Activated T-cell treated with anti-CD3 and anti-CD28 coated beads, Interleukin-2, amount 50 U/mL, for 4 hours (primary cell): ENCODE data around the gene SCN8A. TPM values are rescaled to one million over a fixed set of nuclear protein-coding genes. Genes with fewer than 3 reads are reported as not detected.
"Not testable (repeated sequence)": the region's sequence is repeated elsewhere in the genome, so short reads cannot be mapped to it uniquely, and the experiment has no call there.

Experiments
- ATAC-seq, 2 donors: fragments of 200-7000 bp; cut with Tn5 transposase; one replicate each; pipeline ENCODE4 v1.10.0; 2021
- DNase-seq: peaks from one replicate; pipeline ENCODE4 v3.0.0-alpha.2; 2020
- H3K27me3 Mint-ChIP-seq: one replicate; pipeline ENCODE4 v1.8.0; 2021; ENCODE audit warnings: low read depth, mixed read lengths
- H3K36me3 Mint-ChIP-seq: one replicate; pipeline ENCODE4 v1.8.0; 2022; ENCODE audit warnings: mixed read lengths; ENCODE audit not compliant: insufficient read depth
- H3K4me1 Mint-ChIP-seq: one replicate; pipeline ENCODE4 v1.8.0; 2021; ENCODE audit warnings: low read depth, mixed read lengths
- H3K4me3 Mint-ChIP-seq: one replicate; pipeline ENCODE4 v1.8.0; 2021; ENCODE audit warnings: mild to moderate bottlenecking, moderate library complexity, mixed read lengths
- H3K9me3 Mint-ChIP-seq: one replicate; pipeline ENCODE4 v1.8.0; 2021; ENCODE audit warnings: mixed read lengths
- total RNA-seq, 3 donors: library from RNA; stranded (reverse); gene quantifications; one replicate each; pipeline ENCODE4 v1.2.1, GENCODE V29; 2021

The SCN8A gene
- total RNA-seq, 3 donors from 2014 or later, result 0.23 to 0.46 (median 0.45) TPM

DNA sequence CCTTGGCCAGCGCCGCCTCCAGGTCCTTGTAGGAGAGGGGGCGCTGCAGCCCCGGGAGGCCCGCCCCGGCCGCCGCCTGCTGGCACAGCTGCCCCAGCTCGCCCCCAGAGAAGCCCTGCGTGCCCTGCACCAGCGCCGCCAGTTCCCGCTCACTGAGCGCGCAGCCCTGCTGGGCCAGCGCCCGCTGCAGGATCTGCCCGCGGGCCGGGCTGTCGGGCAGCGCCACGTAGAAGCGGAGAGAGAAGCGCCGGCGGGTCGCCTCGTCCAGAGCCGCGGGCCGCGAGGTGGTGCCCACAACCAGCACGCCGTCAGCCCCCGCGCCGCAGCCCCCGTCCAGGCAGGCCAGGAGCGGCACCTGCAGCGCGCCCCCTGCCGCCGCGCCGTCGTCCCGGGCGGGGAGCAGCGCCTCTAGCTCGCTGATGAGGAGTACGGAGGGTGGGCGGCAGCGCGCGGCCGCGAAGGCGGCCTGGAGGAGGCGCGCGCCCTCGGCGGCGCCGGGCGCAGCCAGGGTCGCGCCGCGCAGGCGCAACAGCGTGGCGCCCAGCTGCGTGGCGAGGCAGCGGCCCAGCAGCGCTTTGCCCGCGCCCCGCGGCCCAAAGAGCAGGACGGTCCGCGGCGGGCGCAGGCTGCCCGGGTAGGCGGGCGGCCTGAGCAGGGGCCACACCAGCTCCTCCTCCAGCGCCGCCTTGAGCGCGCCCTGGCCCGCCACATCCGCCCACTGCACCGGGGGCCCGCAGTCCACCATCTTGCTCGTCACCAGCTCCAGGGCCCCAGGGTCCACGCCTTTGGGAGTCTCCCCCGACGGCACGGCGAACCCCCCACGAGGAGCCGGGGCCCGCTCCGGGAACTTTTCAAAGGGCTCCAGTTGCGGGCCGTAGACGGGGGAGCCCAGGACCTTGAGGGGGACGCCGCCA is 229.8 kb downstream of the SCN8A start:
- Mint-ChIP-seq H3K4me3 (peak overlapping the region; percentile 61), H3K9me3 (no peaks in the 10 kb centered on the region), H3K36me3 (no peaks in the 10 kb centered on the region), H3K27me3 (peaks cover 4% of the 10 kb centered on the region), H3K4me1 (peaks cover 12% of the 10 kb centered on the region)
- peak; percentile 80 for DNase-seq
- ATAC-seq, result peak; percentile 88

DNA sequence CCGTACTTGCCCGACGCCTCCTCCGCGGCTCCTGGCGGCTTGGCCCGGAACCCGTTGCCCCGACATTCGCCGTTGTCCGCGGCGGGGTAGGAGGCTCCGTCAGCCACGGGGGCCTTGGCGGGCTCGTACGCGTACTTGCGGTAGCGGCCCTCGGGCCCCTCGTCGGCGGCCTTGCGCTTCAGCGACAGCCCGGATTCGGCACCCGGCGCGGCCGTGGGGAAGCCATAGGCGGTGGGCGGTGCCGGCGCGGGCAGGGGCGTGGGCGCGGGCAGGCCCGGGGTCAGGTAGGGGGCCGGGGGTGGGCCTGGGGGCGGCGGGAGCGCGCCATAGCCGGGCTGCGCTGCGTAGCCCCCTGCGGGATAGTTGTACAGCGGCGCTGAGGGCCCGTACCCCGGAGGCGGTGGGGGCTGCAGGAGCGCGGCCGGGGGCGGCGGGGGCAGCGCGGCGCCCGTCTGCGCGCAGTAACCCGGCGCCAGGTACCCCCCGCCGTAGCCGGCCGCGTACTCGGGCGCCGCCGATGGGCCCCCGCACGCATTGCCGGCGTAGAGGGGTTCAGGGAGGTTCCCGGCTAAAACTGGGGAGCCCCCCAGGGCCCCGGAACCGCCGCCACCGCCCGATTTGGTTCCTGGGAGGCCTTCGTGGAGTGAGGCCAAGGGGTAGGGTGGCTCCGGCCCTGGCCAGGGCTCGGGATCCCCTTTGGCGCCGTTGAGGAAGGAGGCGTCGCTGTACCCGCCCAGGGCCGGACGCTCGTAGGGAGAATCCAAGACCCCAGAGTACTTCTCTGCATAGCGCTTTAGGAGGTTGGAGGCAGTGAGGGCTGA is 230.6 kb downstream of the SCN8A start:
- DNase-seq (peak; percentile 41), ATAC-seq (peak; percentile 16 to 27)
- H3K9me3 Mint-ChIP-seq, result no peaks in the 10 kb centered on the region
- H3K27me3 Mint-ChIP-seq, result peaks cover 4% of the 10 kb centered on the region
- peak overlapping the region; percentile 62 for H3K4me3 Mint-ChIP-seq
- H3K4me1 Mint-ChIP-seq, result peaks cover 12% of the 10 kb centered on the region
- no peaks in the 10 kb centered on the region for H3K36me3 Mint-ChIP-seq

DNA sequence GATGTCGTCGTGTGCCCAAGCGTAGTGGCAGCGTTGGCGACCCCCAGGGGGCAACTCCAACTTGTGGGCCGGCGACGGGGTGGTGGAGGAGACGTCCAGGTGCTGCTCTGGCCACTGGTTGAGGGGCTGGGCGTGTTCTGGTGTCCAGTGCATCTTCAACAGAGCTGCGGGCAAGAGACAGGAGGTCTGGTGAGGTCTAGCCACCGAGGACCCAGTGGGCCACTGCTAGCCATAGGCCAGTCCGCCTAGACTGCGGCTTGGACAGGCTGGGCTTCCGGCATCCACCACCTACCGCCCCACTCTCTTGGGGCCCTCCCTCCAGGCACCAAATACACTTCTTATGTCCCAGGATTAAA is 231.2 kb downstream of the SCN8A start:
- no peaks in the 10 kb centered on the region for H3K36me3 Mint-ChIP-seq
- no peak for DNase-seq
- peaks cover 4% of the 10 kb centered on the region for H3K27me3 Mint-ChIP-seq
- H3K4me1 Mint-ChIP-seq, result peaks cover 15% of the 10 kb centered on the region
- ATAC-seq, result no peak
- H3K4me3 Mint-ChIP-seq, result peak overlapping the region; percentile 62
- no peaks in the 10 kb centered on the region for H3K9me3 Mint-ChIP-seq

DNA sequence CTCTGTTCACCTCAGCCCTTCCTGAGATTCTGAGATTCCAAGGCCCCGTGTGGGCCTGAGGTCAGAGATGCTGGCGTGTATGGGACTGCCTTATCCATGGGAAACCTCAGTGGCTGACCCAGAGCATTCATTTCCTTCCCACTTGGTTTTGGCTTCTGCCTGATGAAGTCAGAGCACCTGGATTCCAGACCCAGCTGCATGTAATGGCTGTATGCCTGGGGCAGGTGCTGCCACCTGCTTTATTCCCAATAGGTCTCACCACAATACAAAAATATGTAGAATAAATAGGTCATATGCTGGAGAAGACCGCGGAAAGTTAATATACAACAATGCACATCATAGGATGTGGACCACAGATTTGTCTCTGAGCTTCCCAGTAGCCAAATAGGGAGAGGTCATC is 231.9 kb downstream of the SCN8A start:
- Mint-ChIP-seq H3K9me3 (no peaks in the 10 kb centered on the region), H3K4me1 (peaks cover 23% of the 10 kb centered on the region), H3K36me3 (no peaks in the 10 kb centered on the region), H3K4me3 (peak overlapping the region; percentile 62), H3K27me3 (peaks cover 4% of the 10 kb centered on the region)
- DNase-seq (no peak), ATAC-seq (no peak)

DNA sequence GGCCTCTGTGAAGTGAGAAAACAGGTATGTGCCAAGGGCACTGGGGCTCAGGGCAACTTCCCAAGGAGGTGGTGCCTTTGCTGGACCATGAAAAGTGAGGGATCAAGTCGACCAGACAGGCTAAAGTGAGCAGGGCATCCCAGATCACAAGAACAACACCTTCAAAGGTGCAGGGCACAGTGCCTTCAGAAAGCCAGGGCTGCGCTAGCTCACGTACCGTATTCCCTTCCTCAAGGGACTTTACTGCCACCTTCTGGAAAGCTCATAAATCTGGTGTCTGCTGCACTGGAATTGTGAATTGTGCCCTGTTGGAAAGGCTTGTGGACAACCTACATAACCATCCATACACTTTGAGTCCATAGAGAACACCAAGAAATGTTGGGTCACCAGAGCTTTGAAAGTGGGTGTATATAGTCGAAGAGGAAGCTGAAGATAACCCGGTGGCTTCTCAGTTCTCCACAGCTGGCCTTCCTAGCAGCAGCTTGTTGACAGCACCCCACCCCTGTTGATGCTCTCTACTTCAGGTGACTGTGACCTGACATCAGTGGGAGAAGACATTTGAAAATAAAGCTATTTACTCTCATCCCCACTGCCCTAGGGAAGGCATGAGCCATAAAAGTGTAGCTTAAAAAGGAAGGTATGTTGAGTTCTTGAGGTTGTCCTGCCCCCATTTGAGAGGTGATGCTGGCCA is 233.0 kb downstream of the SCN8A start:
- ATAC-seq (no peak), DNase-seq (no peak)
- Mint-ChIP-seq H3K4me3 (no peak overlapping the region), H3K9me3 (no peaks in the 10 kb centered on the region), H3K4me1 (peaks cover 31% of the 10 kb centered on the region), H3K27me3 (peaks cover 4% of the 10 kb centered on the region), H3K36me3 (no peaks in the 10 kb centered on the region)

DNA sequence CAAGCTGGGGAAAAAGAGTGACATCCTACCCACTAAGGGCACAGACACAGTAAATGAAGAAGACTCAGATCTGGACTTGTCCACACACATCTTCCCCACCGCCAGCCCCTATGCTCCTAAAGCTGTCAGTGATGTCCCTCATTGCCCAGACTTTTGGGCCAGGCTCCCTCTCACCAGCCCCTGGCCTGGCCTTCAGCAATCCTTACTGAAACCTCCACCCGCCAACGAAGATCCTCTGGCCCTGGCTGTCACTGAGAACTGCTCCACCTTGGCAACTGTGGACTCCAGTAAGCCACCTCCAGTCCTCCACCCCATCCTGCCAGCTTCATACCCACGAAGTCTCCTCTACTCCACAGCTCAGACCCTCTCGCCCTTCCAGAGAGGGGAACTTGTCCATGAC is 234.2 kb downstream of the SCN8A start:
- Mint-ChIP-seq H3K36me3 (no peaks in the 10 kb centered on the region), H3K27me3 (no peaks in the 10 kb centered on the region), H3K9me3 (no peaks in the 10 kb centered on the region), H3K4me3 (no peak overlapping the region), H3K4me1 (peaks cover 25% of the 10 kb centered on the region)
- DNase-seq, result no peak
- ATAC-seq, result no peak

DNA sequence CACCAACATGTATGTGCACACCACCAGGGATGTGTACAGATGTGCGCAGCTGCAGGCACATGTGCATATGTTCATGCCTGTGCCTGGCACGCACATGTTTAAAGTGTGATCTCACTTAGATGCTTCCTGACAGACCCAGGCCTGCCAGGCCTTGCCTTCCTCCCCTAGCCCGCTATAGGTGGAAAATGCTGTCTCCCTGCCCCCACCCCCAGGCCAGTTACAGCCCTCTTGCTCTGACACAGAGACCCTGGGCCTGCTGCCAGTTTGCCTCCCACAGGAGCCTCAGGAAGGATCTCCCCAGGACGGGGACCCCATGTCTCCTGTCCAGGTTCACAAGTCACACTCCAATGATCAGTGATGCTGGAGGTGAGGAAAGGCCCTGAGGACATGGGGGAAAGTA is 235.8 kb downstream of the SCN8A start:
- Mint-ChIP-seq H3K36me3 (no peaks in the 10 kb centered on the region), H3K4me3 (no peak overlapping the region), H3K27me3 (no peaks in the 10 kb centered on the region), H3K4me1 (peaks cover 25% of the 10 kb centered on the region), H3K9me3 (no peaks in the 10 kb centered on the region)
- ATAC-seq (no peak), DNase-seq (no peak)

DNA sequence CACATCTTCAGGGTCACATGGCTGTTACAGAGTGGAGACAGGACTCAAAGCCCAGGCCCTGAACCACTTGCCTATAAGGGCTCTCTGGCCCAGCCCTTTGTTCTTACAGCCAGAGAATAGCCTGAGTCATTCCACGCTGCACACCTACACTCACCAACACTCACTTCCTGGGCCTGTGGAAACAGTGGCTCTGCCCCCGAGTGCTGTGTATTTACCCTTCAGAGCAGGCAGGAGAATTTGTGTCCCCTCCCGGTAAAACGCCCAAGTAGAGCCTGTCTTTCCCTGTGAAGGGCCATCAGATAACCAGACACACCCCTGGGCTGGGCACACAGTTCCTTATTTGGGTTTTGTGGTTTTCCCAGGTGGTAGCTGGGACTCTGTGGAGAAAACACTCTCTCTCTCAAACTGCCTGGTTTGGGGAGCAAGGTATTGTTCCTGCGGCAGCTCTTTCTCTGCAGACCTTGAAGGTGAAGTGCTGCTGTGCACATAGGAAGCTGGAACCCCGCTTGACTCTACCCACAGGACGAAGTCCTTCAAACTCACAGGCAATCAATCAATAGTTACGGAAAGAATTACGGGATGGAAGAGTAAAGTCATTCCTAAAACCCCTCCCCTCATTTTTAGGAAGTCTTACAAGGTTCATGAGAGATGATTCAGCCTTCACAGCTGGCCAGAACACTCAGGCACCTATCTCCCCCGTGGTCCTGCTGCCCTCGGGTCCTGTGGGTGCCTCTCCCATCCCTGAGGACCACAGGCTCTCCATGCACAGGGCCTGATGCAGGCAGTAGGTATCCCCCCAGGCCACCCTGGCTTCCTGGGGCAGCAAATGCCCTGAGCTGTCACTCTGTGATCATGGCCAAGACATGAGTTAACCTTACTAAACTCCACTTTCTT is 237.1 kb downstream of the SCN8A start:
- H3K36me3 Mint-ChIP-seq, result no peaks in the 10 kb centered on the region
- peak overlapping the region; percentile 0 for H3K4me3 Mint-ChIP-seq
- peak; percentile 42 for DNase-seq
- H3K27me3 Mint-ChIP-seq, result peaks cover 10% of the 10 kb centered on the region
- peak; percentile 99 for ATAC-seq
- peaks cover 30% of the 10 kb centered on the region for H3K4me1 Mint-ChIP-seq
- no peaks in the 10 kb centered on the region for H3K9me3 Mint-ChIP-seq

DNA sequence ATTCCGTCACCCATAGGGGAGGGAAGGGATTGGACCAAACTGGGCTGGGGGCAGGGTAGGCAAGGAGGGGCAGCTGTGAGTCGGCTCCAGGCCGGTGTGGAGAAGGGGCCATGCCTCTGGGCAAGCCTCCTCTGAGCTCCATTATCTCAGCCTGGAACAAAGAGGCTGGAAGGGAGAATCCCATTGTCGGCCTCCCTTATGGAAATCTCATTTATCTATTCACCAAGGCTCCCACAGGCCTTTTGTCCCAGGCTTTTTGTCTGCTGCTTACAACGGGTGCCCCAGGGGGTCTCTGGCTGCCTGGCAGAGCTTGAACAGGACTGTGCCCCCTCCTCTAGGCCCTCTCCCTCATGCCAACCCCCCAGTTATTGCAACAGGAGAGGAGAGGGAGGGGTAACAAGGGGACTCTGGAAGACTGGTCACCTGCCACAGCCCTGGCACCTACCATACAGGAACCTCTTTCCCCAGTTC is 238.0 kb downstream of the SCN8A start:
- ATAC-seq, result no peak
- H3K9me3 Mint-ChIP-seq, result no peaks in the 10 kb centered on the region
- H3K4me3 Mint-ChIP-seq, result no peak overlapping the region
- DNase-seq, result no peak
- H3K27me3 Mint-ChIP-seq, result peaks cover 18% of the 10 kb centered on the region
- no peaks in the 10 kb centered on the region for H3K36me3 Mint-ChIP-seq
- H3K4me1 Mint-ChIP-seq, result peaks cover 30% of the 10 kb centered on the region

DNA sequence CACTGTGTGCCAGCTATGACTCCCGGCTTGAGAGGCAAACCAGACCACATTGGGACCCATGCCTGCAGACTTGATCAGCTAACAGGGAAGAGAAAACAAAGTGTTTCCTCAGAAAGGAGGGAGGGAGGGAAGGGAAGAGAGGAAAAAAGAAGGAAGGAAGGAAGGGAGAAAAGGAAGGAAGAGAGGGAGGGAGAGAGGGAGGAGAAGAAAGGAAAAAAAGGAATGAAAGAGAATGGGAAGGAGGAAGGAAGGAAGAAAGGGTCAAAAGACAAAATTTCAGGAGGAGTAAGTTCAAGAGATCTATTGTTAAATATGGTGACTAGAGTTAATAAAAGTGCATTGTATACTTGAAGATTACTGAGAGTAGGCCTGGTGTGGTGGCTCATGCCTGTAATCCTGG is 238.6 kb downstream of the SCN8A start:
- Mint-ChIP-seq H3K27me3 (peaks cover 20% of the 10 kb centered on the region), H3K4me3 (no peak overlapping the region), H3K36me3 (no peaks in the 10 kb centered on the region), H3K4me1 (peaks cover 30% of the 10 kb centered on the region), H3K9me3 (no peaks in the 10 kb centered on the region)
- no peak for ATAC-seq
- no peak for DNase-seq

DNA sequence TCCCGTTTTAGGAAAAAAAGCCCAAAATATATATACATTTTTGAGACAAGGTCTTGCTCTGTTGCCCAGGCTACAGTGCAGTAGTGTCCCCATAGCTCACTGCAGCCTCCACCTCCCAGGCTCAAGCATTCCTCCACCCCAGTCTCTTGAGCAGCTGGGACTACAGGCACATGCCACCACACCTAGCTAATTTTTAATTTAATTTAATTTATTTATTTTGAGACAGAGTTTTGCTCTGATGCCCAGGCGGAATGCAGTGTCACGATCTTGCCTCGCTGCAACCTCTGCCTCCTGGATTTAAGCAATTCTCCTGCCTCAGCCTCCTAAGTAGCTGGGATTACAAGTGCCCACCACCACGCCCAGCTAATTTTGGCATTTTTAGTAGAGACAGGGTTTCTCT is 240.8 kb downstream of the SCN8A start:
- H3K9me3 Mint-ChIP-seq, H3K4me3 Mint-ChIP-seq: not testable (repeated sequence)

DNA sequence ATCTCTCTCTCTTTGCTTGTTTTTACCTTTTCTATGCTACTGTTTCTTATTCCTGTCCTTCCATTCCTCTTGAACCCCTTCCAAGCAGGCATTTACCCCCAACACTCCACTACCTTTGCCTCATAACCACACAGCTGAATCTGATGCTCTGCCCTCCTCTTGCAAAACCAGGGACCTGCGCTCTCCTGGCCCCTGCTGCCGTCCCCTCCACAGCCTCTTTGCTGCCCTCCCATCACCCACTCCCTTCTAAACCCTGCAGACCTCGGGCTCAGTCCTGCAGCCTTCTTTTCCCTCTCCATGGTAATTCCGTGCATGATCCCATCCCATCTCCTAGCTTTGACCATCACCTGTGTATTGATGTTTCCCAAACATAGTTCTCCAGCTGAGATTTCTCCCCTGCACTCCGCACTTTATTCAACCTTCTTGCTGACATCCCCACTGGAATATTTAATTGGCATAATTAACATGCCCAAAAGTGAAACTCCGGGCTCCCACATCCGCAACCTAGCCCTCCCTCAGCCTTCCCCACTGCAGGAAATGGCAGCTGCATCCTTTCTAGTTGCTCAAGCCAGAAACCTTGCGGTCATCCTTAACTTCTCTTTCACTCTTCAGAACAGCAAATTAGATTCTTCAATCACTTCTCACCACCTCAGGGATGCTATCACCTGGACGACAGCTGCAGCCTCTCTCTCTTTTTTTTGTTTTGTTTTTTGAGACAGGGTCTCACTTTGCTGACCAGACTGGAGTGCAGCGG is 241.5 kb downstream of the SCN8A start:
- Mint-ChIP-seq H3K9me3 (no peaks in the 10 kb centered on the region), H3K27me3 (peaks cover 31% of the 10 kb centered on the region), H3K36me3 (no peaks in the 10 kb centered on the region), H3K4me3 (no peak overlapping the region), H3K4me1 (peaks cover 25% of the 10 kb centered on the region)
- DNase-seq, result no peak
- ATAC-seq, result no peak

More for the DNA sequence above, 240.8 kb downstream of the SCN8A start:
- Mint-ChIP-seq H3K4me1 (peaks cover 30% of the 10 kb centered on the region), H3K27me3 (peaks cover 24% of the 10 kb centered on the region)
- not testable (repeated sequence) for H3K36me3 Mint-ChIP-seq, DNase-seq, ATAC-seq
